HEK293 (cell line): ENCODE results near the gene CD1D.

ENCODE experiments used
- CTCF ChIA-PET: fragments of 350-600 bp; formaldehyde crosslinking; extraction: SDS; loops from one replicate; lab custom pipeline; 2021; ENCODE audit warnings: antibody characterized with exemption; lab: Yijun Ruan, JAX
- POLR2A ChIA-PET: fragments of 300-600 bp; formaldehyde crosslinking; extraction: SDS; loops from one replicate; lab custom pipeline; 2020; ENCODE audit warnings: antibody characterized with exemption, inconsistent platforms; lab: Yijun Ruan, JAX
- H3K27ac ChIP-seq: fragments of 200-500 bp; sonication (Bioruptor generic); 2 replicates; pipeline ENCODE4 v1.5.1; 2014; ENCODE audit warnings: low read depth, low read length, control low read depth, inconsistent platforms; ENCODE audit errors: extremely low read depth
- H3K36me3 ChIP-seq, 2 experiments: fragments of 200-500 bp in 1 of 2; sonication (Bioruptor generic) in 1 of 2; 1 replicate in 1 of 2; 2 replicates in 1 of 2; pipeline ENCODE4 v1.5.1; 2014 to 2017; ENCODE audit warnings: inconsistent platforms in 2 of 2, low read length in 2 of 2; ENCODE audit not compliant: control insufficient read depth in 2 of 2, insufficient read depth in 1 of 2
- H3K4me1 ChIP-seq: fragments of 200-500 bp; sonication (Bioruptor generic); 2 replicates; pipeline ENCODE4 v1.5.1; 2014; ENCODE audit warnings: mild to moderate bottlenecking, low read length, inconsistent platforms; ENCODE audit not compliant: control insufficient read depth, insufficient read depth
- H3K4me3 ChIP-seq: 2 replicates; pipeline ENCODE4 v1.5.1; 2011; ENCODE audit warnings: low read depth, mild to moderate bottlenecking, control low read depth, low read length, moderate library complexity
- H3K9me3 ChIP-seq: fragments of 200-500 bp; sonication (Bioruptor generic); 2 replicates; pipeline ENCODE4 v1.5.1; 2014; ENCODE audit warnings: low read depth, low read length, inconsistent platforms; ENCODE audit not compliant: control insufficient read depth, insufficient read depth
- GFI1B ChIP-seq: fragments of 450-650 bp; formaldehyde crosslinking; IDR thresholded peaks from 2 replicates; pipeline ENCODE4 v1.5.1; 2016; ENCODE audit warnings: missing biosample characterization, missing genetic modification characterization
- KLF16 ChIP-seq: fragments of 450-650 bp; formaldehyde crosslinking; IDR thresholded peaks from 2 replicates; pipeline ENCODE4 v1.5.1; 2017; ENCODE audit warnings: missing biosample characterization, missing genetic modification characterization
- KLF17 ChIP-seq: fragments of 450-650 bp; formaldehyde crosslinking; IDR thresholded peaks from 2 replicates; pipeline ENCODE4 v1.5.1; 2016; ENCODE audit warnings: missing biosample characterization, missing genetic modification characterization
- KLF7 ChIP-seq: fragments of 450-650 bp; formaldehyde crosslinking; IDR thresholded peaks from 2 replicates; pipeline ENCODE4 v1.5.1; 2016; ENCODE audit warnings: missing biosample characterization, missing genetic modification characterization, borderline replicate concordance
- PRDM1 ChIP-seq: fragments of 450-650 bp; formaldehyde crosslinking; IDR thresholded peaks from 2 replicates; pipeline ENCODE4; 2016; ENCODE audit warnings: missing biosample characterization, missing genetic modification characterization
- SETDB1 ChIP-seq: IDR thresholded peaks from one replicate; pipeline ENCODE4 v1.6.1; 2017; ENCODE audit warnings: mild to moderate bottlenecking, low read length, moderate library complexity, mixed read lengths; ENCODE audit not compliant: insufficient read length
- SP3 ChIP-seq: fragments of 450-650 bp; formaldehyde crosslinking; IDR thresholded peaks from 2 replicates; pipeline ENCODE4 v1.5.1; 2016; ENCODE audit warnings: missing biosample characterization, missing genetic modification characterization
- TRIM28 ChIP-seq: IDR thresholded peaks from 2 replicates; pipeline ENCODE4 v1.6.1; 2011; ENCODE audit warnings: low read length, control low read depth, borderline replicate concordance
- ZBTB44 ChIP-seq: fragments of 450-650 bp; IDR thresholded peaks from 2 replicates; pipeline ENCODE4 v1.5.1; 2018; ENCODE audit warnings: missing biosample characterization, mild to moderate bottlenecking, missing genetic modification characterization
- ZEB2 ChIP-seq: fragments of 450-650 bp; formaldehyde crosslinking; IDR thresholded peaks from 2 replicates; pipeline ENCODE4 v1.5.1; 2016; ENCODE audit warnings: missing biosample characterization, missing genetic modification characterization
- ZFP37 ChIP-seq: fragments of 450-650 bp; formaldehyde crosslinking; IDR thresholded peaks from 2 replicates; pipeline ENCODE4 v1.5.1; 2016; ENCODE audit warnings: missing biosample characterization, missing genetic modification characterization
- ZNF121 ChIP-seq: fragments of 450-650 bp; formaldehyde crosslinking; IDR thresholded peaks from 2 replicates; pipeline ENCODE4 v1.5.1; 2016; ENCODE audit warnings: missing biosample characterization, missing genetic modification characterization
- ZNF169 ChIP-seq: fragments of 450-650 bp; formaldehyde crosslinking; IDR thresholded peaks from 2 replicates; pipeline ENCODE4 v1.5.1; 2016; ENCODE audit warnings: missing biosample characterization, missing genetic modification characterization
- ZNF223 ChIP-seq: fragments of 450-650 bp; formaldehyde crosslinking; IDR thresholded peaks from 2 replicates; pipeline ENCODE4 v1.5.1; 2016; ENCODE audit warnings: missing biosample characterization, missing genetic modification characterization
- ZNF23 ChIP-seq: fragments of 450-650 bp; formaldehyde crosslinking; IDR thresholded peaks from 2 replicates; pipeline ENCODE4 v1.5.1; 2016; ENCODE audit warnings: missing biosample characterization, missing genetic modification characterization, borderline replicate concordance
- ZNF302 ChIP-seq: fragments of 450-650 bp; formaldehyde crosslinking; IDR thresholded peaks from 2 replicates; pipeline ENCODE4 v1.5.1; 2016; ENCODE audit warnings: missing biosample characterization, missing genetic modification characterization, low read depth
- ZNF366 ChIP-seq: fragments of 450-650 bp; formaldehyde crosslinking; conservative IDR thresholded peaks from 2 replicates; pipeline ENCODE4 v1.5.1; 2016; ENCODE audit warnings: missing biosample characterization, missing genetic modification characterization
- ZNF404 ChIP-seq: fragments of 450-650 bp; formaldehyde crosslinking; IDR thresholded peaks from 2 replicates; pipeline ENCODE4 v1.5.1; 2017; ENCODE audit warnings: missing biosample characterization, missing genetic modification characterization
- ZNF416 ChIP-seq: fragments of 450-650 bp; formaldehyde crosslinking; IDR thresholded peaks from 2 replicates; pipeline ENCODE4 v1.5.1; 2016; ENCODE audit warnings: missing biosample characterization, missing genetic modification characterization
- ZNF513 ChIP-seq: fragments of 450-650 bp; IDR thresholded peaks from 2 replicates; pipeline ENCODE4 v1.5.1; 2018; ENCODE audit warnings: missing biosample characterization, missing genetic modification characterization
- ZNF521 ChIP-seq: fragments of 450-650 bp; formaldehyde crosslinking; IDR thresholded peaks from 2 replicates; pipeline ENCODE4 v1.5.1; 2017; ENCODE audit warnings: missing biosample characterization, mild to moderate bottlenecking, missing genetic modification characterization
- ZNF529 ChIP-seq: fragments of 450-650 bp; formaldehyde crosslinking; IDR thresholded peaks from 2 replicates; pipeline ENCODE4 v1.5.1; 2017; ENCODE audit warnings: missing genetic modification characterization, missing biosample characterization; ENCODE audit not compliant: insufficient replicate concordance
- ZNF645 ChIP-seq: fragments of 450-650 bp; formaldehyde crosslinking; IDR thresholded peaks from 2 replicates; pipeline ENCODE4; 2016; ENCODE audit warnings: missing biosample characterization, missing genetic modification characterization
- ZNF76 ChIP-seq: fragments of 450-650 bp; formaldehyde crosslinking; IDR thresholded peaks from 2 replicates; pipeline ENCODE4; 2016; ENCODE audit warnings: low read depth, missing biosample characterization, missing genetic modification characterization, borderline replicate concordance
- ZNF768 ChIP-seq: fragments of 450-650 bp; formaldehyde crosslinking; IDR thresholded peaks from 2 replicates; pipeline ENCODE4 v1.5.1; 2018; ENCODE audit warnings: missing biosample characterization, mild to moderate bottlenecking, missing genetic modification characterization
- ZNF830 ChIP-seq: fragments of 450-650 bp; IDR thresholded peaks from 2 replicates; pipeline ENCODE4 v1.5.0; 2018; ENCODE audit warnings: missing biosample characterization, missing genetic modification characterization, low read depth, mild to moderate bottlenecking, moderate library complexity
- ZNF843 ChIP-seq: fragments of 450-650 bp; formaldehyde crosslinking; IDR thresholded peaks from 2 replicates; pipeline ENCODE4 v1.5.1; 2016; ENCODE audit warnings: missing biosample characterization, missing genetic modification characterization
- ZSCAN18 ChIP-seq: fragments of 450-650 bp; formaldehyde crosslinking; IDR thresholded peaks from 2 replicates; pipeline ENCODE4 v1.5.1; 2016; ENCODE audit warnings: missing biosample characterization, missing genetic modification characterization
- ZSCAN30 ChIP-seq: fragments of 450-650 bp; IDR thresholded peaks from 2 replicates; pipeline ENCODE4 v1.5.1; 2018; ENCODE audit warnings: missing biosample characterization, mild to moderate bottlenecking, missing genetic modification characterization, moderate library complexity

The CD1D gene

GRCh38 chr1:158180741-158181576, at the start of gene CD1D:
Gene CD1D, plus strand, starts transcription at chr1:158180895. Its CDS starts 207 bp downstream, at chr1:158181102.
- H3K9me3 ChIP-seq = no peaks in the 10 kb centered on the region
- POLR2A ChIA-PET = no interaction called here
- H3K4me3 ChIP-seq = peak within 1 kb of the TSS; percentile 48
- CTCF ChIA-PET = interaction anchor here (0.6 kb wide), 1 partner anchor 50 kb away, joined by 4 read pairs; no protein-coding TSS in a partner anchor
- peaks cover 0 to 12% of the 10 kb centered on the region in 2 experiments; a peak in 1 of 3 replicates for H3K36me3 ChIP-seq
- H3K27ac ChIP-seq = peak within 1 kb of the TSS; percentile 26; the same call in 1 of the 2 replicates
- H3K4me1 ChIP-seq = no peaks in the 10 kb centered on the region; the same call in 1 of the 2 replicates
- TF ChIP-seq SP3 (tag by site-specific recombination) (no peak), SETDB1 (no peak), ZNF121 (no peak), ZNF366 (tag by site-specific recombination) (peak; percentile 26; the same call in 1 of the 2 replicates), ZNF302 (tag by site-specific recombination) (no peak), ZNF830 (tag by site-specific recombination) (no peak), ZNF169 (tag by site-specific recombination) (no peak), ZNF416 (no peak), ZNF76 (tag by site-specific recombination) (peak; percentile 60), ZNF513 (no peak), KLF7 (tag by site-specific recombination) (no peak), ZNF23 (tag by site-specific recombination) (no peak), ZBTB44 (tag by site-specific recombination) (no peak), PRDM1 (tag by site-specific recombination) (no peak), ZNF645 (no peak), ZNF843 (no peak), ZSCAN30 (no peak), TRIM28 (peak; percentile 43; the same call in 1 of the 2 replicates), ZNF521 (tag by site-specific recombination) (no peak), GFI1B (no peak), ZFP37 (no peak), ZNF529 (tag by site-specific recombination) (no peak), ZSCAN18 (tag by site-specific recombination) (no peak), ZEB2 (tag by site-specific recombination) (no peak), ZNF768 (tag by site-specific recombination) (no peak), ZNF223 (no peak), KLF16 (tag by site-specific recombination) (no peak; the same call in 1 of the 2 replicates), ZNF404 (tag by site-specific recombination) (no peak), KLF17 (tag by site-specific recombination) (0 out of 2 replicates have a peak, but pooled peaks have one; percentile 40)
